Measurements from ENCODE around the gene VGLL4.

Gene VGLL4

DNA sequence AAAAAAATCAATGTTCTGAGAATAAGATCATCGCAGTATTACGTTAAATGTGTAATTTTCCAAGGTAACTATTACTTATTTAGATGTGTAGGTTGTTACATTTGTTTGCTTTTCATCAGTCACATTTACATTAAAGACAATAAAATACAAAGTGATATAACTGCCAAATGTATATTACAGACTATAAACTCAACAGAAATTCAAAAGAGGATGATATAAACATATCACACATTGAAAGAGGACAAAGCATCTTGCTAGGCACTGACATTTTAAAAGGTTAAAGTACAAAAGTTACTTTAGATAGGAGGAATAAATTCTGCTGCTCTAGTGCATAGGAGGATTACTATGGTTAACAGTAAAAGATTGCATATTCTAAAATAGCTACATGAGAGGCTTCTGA lies 16.1 kb downstream of the VGLL4 start:
- no peak for DNase-seq (ENCODE audit: low read depth in 3 of 3)

DNA sequence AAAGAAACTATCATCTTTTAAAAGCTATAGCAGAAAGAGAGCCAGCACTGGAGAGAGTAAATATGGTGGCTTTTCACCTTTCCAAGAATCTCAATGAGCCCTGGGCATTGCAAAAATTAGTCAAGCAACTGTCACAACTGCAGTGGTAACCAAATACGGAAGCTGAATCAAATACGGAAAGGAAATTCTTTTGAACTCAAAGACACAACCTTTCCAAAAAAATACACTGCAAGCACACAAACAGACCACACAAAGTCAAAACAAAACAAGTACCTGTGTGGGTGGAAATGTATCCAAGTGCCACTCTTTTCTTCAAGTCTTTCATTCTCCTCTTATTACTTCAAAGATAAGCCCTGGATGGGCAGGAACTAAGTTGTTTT lies 17.6 kb downstream of the VGLL4 start:
- DNase-seq (ENCODE audit: low read depth in 3 of 3), result no peak

DNA sequence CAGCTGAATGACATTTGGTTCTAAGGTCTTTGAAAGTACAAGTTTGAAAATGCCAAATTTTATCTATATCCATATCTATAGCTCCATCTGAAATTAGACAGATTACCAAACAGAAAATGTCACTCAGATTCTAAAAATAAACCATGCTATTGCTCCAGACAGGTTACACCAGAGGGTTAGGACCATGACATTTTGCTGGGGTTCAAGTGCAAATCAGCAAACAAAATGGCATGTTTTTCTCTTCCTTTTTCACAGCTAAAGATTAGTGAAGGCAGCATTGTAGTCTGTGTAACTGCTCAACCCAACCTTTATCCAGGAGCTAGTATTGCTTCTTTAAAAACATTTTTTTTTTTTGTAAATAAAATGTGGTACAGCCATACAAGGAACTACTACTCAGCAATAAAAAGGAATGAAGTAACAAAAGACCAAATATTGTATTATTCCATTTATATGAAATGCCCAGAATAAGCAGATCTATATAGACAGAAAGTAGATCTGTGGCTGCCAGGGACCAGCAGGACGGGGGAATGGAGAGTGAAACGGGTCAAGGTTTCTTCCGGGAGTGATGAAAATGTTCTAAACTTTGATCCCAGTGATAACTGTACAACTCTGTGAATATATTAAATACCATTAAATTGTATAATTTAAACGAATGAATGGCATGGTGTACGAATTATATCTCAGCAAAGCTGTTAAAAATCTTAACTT lies 18.2 kb downstream of the VGLL4 start:
- DNase-seq (ENCODE audit: low read depth in 3 of 3), result no peak

DNA sequence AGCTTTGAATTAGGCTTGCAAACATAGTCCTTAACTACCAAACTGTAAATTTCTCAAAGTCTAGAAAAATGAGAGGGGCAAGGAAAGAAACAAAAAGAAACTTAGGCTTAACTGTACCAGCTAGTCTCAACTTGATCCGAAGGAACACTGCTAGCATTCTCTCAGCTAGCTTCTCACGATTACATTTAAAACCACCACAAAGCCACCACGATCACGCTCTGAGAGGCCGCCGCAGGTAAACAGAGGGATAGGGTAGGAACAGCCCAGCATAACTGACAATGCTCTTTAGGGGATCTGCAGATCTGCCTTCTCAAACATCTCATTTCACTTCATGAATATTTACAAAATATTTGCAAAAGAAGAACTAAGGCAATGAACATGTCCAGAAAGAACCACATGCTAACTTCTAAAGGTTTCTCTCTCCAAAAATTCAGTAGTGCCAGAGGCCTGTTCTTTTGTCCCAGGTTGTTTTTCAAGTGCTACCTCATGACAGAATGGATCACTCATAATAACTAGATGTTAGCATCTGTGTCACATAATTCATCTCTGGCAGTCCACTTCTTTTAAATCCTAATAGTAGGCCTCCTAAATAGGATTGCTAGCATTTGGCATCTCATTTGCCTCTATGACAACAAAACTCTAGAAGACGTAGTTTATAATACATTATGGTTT lies 18.9 kb downstream of the VGLL4 start:
- no peak for DNase-seq (ENCODE audit: low read depth in 3 of 3)

- DNase-seq (ENCODE audit: low read depth in 3 of 3), result peak in 2 of 3 experiments; percentile 34 to 43
Measured at GRCh38 chr3:11624161-11624560, 19.6 kb downstream of the VGLL4 start.

DNA sequence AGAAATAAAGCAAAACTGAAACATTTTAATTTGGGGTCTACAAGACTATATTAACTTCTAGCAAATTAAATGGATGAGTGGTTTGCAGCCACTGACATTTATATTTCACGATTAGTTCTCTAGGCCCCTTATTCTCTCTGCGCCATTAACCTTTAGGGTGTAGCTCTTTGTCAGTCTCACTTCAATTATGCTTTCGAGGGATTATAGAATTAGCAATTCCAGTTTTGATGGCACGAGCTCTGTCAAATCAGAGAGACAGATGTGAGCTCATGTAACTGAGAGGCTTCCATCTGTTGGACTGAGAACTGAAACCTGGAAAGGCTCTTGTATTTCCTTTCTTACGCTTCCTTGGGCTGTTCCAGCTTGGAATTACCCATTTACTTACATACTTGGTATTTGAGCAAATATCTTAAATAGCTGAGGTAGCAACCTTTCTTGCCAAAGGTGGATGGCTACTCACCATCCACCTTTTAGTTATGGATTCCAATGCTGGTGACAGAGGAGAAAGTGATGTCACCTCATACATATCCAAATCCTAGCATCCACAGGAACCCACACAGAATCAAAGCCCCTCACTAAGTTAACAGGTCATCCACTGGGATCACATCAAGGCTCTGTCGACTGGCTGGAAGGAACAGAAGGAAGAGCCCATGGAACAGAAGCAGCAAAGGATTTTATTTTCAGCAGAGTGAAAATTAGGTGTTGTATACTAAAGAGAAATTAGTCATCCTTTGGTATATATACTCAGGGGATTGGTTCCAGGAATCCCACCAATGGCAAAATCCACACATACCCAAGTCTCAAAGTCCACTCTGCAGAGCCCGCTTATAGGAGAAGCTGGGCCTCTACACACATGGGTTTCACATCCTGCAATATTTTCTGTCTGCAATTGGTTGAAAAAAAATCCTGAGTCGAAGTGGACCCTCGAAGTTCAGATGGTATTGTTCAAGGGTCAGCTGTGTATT lies 20.8 kb downstream of the VGLL4 start:
- DNase-seq (ENCODE audit: low read depth in 3 of 3), result no peak

DNA sequence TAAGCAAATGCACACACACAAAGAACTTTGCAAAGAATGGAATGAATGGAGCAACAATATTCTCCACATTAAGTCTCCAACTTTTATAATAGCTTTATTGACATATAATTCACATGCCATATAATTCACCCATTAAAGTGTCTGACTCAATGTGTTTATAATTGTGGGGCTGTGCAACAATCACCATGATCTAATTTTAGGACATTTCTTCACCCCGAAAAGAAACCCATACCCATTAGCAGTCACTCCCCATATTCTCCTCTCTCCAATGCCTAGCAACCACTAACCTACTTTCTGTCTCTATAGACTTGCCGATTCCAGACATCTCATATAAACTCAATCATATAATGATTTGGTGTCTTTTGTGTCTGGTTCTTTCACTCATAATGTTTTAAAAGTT lies 22.6 kb downstream of the VGLL4 start:
- no peak for DNase-seq (ENCODE audit: low read depth in 3 of 3)

GRCh38 chr3:11619946-11620652 lies 23.6 kb downstream of the VGLL4 start:
- DNase-seq (ENCODE audit: low read depth in 3 of 3), result no peak

GRCh38 chr3:11619461-11619860 lies 24.3 kb downstream of the VGLL4 start:
- DNase-seq (ENCODE audit: low read depth in 3 of 3), result no peak

DNA sequence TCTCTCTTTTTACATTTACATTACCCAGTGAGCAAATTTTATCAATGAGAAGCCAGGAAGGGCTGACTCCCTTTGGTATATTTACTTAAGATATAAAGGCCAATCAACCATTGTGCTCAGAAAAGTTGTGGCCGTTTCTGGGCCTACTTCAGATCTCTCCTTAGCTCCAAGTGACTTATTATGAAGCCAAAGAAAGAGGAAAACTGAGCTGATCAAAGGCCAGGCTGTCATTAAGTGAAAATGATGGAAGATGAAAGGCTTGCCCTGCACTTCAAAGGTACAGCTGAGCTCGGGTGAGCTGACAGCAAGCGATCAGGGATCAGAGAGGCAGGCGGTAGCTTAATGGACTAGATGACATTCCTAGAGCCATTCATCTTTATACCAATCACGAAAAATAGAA lies 24.8 kb downstream of the VGLL4 start:
- no peak for DNase-seq (ENCODE audit: low read depth in 3 of 3)

- no peak for DNase-seq (ENCODE audit: low read depth in 3 of 3)
Measured at GRCh38 chr3:11616551-11616950, 27.2 kb downstream of the VGLL4 start.

- no peak for DNase-seq (ENCODE audit: low read depth in 3 of 3)
Measured at GRCh38 chr3:11613851-11614487, 29.7 kb downstream of the VGLL4 start.

GRCh38 chr3:11613319-11613718 lies 30.4 kb downstream of the VGLL4 start:
- DNase-seq (ENCODE audit: low read depth in 3 of 3), result no peak

- no peak for DNase-seq (ENCODE audit: low read depth in 3 of 3)
Measured at GRCh38 chr3:11612515-11613188, 31.1 kb downstream of the VGLL4 start.

- no peak for DNase-seq (ENCODE audit: low read depth in 3 of 3)
Measured at GRCh38 chr3:11611341-11611799, 32.3 kb downstream of the VGLL4 start.

DNA sequence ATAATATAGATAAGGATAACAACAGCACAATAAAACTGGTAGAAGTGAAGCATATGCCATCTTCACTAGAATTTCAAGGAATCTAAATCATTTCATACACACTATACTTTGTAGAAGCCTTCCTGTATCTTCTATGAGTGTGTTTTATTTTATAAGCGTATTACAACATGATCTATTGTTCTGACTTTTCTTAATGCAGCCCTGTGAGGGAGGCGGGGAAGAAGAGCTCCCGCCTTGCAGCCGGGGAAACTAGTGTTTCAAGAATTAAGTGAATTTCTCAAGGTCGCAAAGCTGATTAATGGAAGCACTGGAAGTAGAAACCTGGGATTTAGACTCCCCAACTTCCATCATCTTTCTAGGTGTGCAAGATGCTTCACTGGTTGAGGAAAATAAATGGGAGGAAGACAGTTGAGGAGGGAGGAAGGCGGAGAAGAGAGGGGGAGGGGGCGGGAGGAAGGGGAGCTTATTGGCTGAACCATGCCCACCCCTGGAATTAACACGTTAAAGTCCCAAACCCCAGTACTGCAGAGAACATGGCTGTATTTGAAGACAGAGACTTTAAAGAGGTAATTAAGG lies 32.9 kb downstream of the VGLL4 start:
- no peak for DNase-seq (ENCODE audit: low read depth in 3 of 3)

DNA sequence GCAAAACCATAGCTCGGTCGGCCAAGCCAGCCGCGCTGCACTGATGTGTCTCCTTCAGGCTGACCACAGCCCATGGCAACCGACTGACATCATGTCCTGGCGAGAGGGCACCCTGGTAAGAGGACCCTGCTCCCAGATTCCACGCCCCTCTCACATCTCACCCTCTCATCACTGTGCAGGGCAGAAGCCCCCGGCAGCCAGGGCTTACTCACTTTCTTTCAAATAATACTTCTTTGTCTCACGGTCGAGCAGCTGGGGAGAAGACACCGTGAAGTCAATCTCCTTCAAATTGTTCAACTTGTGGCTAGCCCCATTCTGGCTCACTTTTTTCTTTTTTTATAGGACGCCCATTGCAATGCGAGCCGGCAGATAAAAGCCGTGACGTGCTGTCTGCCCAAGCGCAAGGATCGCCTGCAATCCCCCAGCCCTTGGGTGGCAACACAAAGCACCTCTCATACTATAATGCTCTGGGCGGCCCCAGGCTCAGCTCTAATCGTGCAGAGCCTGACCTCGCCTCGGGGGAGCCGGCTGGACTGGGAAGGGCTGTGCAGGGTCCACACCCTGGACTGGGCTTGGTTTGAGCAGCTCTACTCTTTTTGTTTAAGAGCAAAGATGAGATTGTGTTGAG lies 33.6 kb downstream of the VGLL4 start:
- DNase-seq (ENCODE audit: low read depth in 3 of 3), result no peak

DNA sequence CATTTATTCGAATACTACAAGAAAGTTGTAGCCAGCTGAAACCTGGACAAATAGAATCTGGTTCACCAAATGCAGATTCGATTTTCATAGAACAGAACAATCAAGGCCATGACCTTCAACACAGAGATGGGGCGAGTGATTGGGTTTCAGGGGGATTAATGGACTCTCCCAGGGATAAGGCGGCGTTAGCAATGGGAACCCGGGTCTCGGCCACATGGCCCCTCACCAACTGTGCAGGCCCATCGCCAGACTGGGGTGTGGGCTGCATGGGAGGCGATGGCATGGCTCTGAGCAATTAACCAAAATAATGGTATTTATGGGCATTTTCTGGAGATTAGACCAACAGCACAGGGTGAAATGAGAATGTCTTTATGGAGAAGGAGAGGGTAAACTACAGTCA lies 34.2 kb downstream of the VGLL4 start:
- DNase-seq (ENCODE audit: low read depth in 3 of 3), result no peak

DNA sequence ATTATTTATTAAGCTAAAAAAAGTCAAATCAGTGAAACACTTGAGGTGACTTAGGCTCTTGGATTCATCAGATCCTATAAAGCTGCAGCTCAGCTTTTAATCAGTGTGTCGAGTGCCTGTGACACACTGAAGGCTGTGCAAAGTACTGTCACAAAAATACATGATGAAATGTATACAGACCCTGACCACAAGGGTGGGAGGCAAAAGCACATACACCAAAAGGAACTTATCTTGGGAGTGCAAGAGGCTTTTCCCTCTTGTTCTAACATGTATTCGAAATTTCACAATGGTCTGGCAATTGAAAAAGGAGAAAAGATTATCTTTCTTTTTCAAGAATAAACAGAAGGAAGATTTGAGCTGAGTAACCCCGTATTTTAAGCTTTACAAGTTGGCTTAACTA lies 35.9 kb downstream of the VGLL4 start:
- no peak for DNase-seq (ENCODE audit: low read depth in 3 of 3)
